PC-3 (cell line): Measurements from ENCODE around the gene TJAP1. TPM values are rescaled to one million over a fixed set of nuclear protein-coding genes. Genes with fewer than 3 reads are reported as not detected.
A peak's percentile ranks its signal among the peaks of the same experiment; 100 is the strongest.

ENCODE experiments used
- ATAC-seq: fragments of 200-7000 bp; cut with Tn5 transposase; 2 replicates; pipeline ENCODE4 v1.9.1; 2020; ENCODE audit warnings: mild to moderate bottlenecking, moderate library complexity
- BruUV-seq: library from RNA; stranded (reverse); fragments of 400-500 nt; replicated peaks from 2 replicates; lab custom pipeline; 2021; lab: Mats Ljungman, UMichigan
- CTCF ChIA-PET: fragments of 300-600 bp; sonication (Branson Sonifier 250); formaldehyde crosslinking; loops from one replicate; lab custom pipeline; 2022; ENCODE audit warnings: antibody characterized with exemption; lab: Charles Lee
- POLR2A ChIA-PET: fragments of 300-600 bp; sonication (Branson Sonifier 250); formaldehyde crosslinking; loops from one replicate; lab custom pipeline; 2022; ENCODE audit warnings: antibody characterized with exemption; ENCODE audit not compliant: unreplicated experiment; lab: Charles Lee
- DNase-seq: peaks from one replicate; pipeline ENCODE4 v3.0.0-alpha.2; 2015
- H2AFZ ChIP-seq: fragments of 300-600 bp; sonication (generic); 2 replicates; pipeline ENCODE4 v1.6.0; 2016; ENCODE audit warnings: antibody characterized with exemption, low read length
- H3F3A ChIP-seq: fragments of 300-600 bp; sonication (generic); one replicate; pipeline ENCODE4 v1.6.0; 2017; ENCODE audit warnings: antibody characterized with exemption, low read length, control low read depth, mild to moderate bottlenecking; ENCODE audit not compliant: unreplicated experiment
- H3K27ac ChIP-seq: fragments of 300-600 bp; sonication (generic); 2 replicates; pipeline ENCODE4 v1.5.1; 2016; ENCODE audit warnings: mild to moderate bottlenecking, low read length
- H3K27me3 ChIP-seq: fragments of 300-600 bp; sonication (generic); 2 replicates; pipeline ENCODE4 v1.6.1; 2016; ENCODE audit warnings: low read length, mixed read lengths
- H3K36me3 ChIP-seq: fragments of 300-600 bp; sonication (generic); 2 replicates; pipeline ENCODE4 v1.6.1; 2016; ENCODE audit warnings: low read depth, mixed run types, low read length, mixed read lengths
- H3K4me1 ChIP-seq: fragments of 300-600 bp; sonication (generic); 2 replicates; pipeline ENCODE4 v1.5.1; 2016; ENCODE audit warnings: low read length; ENCODE audit not compliant: insufficient read depth
- H3K4me2 ChIP-seq: fragments of 300-600 bp; sonication (generic); 2 replicates; pipeline ENCODE4 v1.6.0; 2016; ENCODE audit warnings: low read length
- H3K4me3 ChIP-seq: fragments of 300-600 bp; sonication (generic); 2 replicates; pipeline ENCODE4 v1.5.1; 2016; ENCODE audit warnings: mild to moderate bottlenecking, low read length, mixed read lengths
- H3K79me2 ChIP-seq: fragments of 300-600 bp; sonication (generic); 2 replicates; pipeline ENCODE4 v1.6.1; 2017; ENCODE audit warnings: low read length, mixed read lengths
- H3K9ac ChIP-seq: fragments of 300-600 bp; sonication (generic); 2 replicates; pipeline ENCODE4 v1.6.0; 2016; ENCODE audit warnings: mild to moderate bottlenecking, low read length
- H3K9me2 ChIP-seq: fragments of 300-600 bp; sonication (generic); replicated peaks from 2 replicates; pipeline ENCODE4 v1.6.1; 2016; ENCODE audit warnings: mixed run types, low read length, mixed read lengths
- H3K9me3 ChIP-seq: fragments of 300-600 bp; sonication (generic); 2 replicates; pipeline ENCODE4 v1.6.1; 2016; ENCODE audit warnings: low read length, mixed read lengths
- H4K20me1 ChIP-seq: fragments of 300-600 bp; sonication (generic); 2 replicates; pipeline ENCODE4 v1.6.1; 2016; ENCODE audit warnings: low read length, mixed read lengths
- EZH2 ChIP-seq: fragments of 300-600 bp; sonication (generic); IDR thresholded peaks from one replicate; pipeline ENCODE4 v1.6.1; 2017; ENCODE audit warnings: antibody characterized with exemption, mild to moderate bottlenecking, low read length; ENCODE audit not compliant: unreplicated experiment
- EZH2phosphoT487 ChIP-seq: fragments of 300-600 bp; sonication (generic); IDR thresholded peaks from 2 replicates; pipeline ENCODE4 v1.6.1; 2018; ENCODE audit warnings: mild to moderate bottlenecking, antibody characterized with exemption, low read length, borderline replicate concordance
- intact Hi-C: fragments of 100-400 bp; cut with micrococcal nuclease; formaldehyde crosslinking; loops from 2 replicates; pipeline ENCODE4 v1.9.0; 2023
- total RNA-seq: library from RNA; depleted of rRNA; stranded (reverse); fragments of >200 nt; gene quantifications from 2 replicates; pipeline ENCODE4 v1.2.3, GENCODE V29; 2014
- TF ChIP-seq, protein P1 (sequence below): fragments of 300-600 bp; sonication (generic); conservative IDR thresholded peaks from 2 replicates; pipeline ENCODE4 v1.5.1; 2017; ENCODE audit warnings: antibody characterized with exemption, low read depth, mild to moderate bottlenecking, low read length

The TJAP1 gene
- total RNA-seq, 1 experiment from 2014 or later: 28.5 TPM

DNA sequence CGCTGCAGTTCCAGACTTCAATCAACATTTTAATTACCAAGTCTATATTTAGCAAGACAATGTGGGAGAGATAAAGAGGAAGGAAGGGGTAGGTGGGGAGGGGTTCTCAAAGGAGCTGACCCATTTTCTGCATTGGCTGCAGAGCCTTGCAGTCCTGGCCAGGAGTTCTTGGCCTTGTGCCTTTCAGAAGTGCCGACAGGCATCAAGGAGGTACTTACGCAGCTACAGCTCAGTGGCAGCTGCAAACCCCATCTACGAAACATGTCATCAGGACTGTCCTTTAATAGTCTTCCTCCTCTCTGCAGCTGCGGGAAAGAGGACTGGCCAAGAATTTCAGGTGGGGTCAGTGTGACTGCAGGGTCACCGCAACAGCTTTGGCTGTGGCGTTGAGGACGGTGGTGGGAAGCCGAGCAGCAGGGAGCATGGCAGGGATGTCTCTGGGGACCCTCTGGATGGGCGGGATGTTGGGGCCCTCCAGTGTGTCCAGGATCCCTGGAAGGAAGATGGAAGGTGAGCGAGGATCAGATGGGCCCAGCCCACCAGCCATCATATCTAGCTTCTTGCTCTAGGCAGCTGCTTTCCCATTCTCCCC is 34.5 kb downstream of the TJAP1 start:
- ChIA-PET CTCF (no interaction called here), POLR2A (no interaction called here)
- no peaks in the 10 kb centered on the region for H3K27me3 ChIP-seq
- H3K27ac ChIP-seq: no peak overlapping the region
- no peaks in the 10 kb centered on the region; the same call in 1 of the 2 replicates for H4K20me1 ChIP-seq
- ATAC-seq: no peak
- no peak overlapping the region for H2AFZ ChIP-seq
- intact Hi-C loops: no loop called here
- H3K4me2 ChIP-seq: no peak overlapping the region
- TF ChIP-seq, protein P1, sequence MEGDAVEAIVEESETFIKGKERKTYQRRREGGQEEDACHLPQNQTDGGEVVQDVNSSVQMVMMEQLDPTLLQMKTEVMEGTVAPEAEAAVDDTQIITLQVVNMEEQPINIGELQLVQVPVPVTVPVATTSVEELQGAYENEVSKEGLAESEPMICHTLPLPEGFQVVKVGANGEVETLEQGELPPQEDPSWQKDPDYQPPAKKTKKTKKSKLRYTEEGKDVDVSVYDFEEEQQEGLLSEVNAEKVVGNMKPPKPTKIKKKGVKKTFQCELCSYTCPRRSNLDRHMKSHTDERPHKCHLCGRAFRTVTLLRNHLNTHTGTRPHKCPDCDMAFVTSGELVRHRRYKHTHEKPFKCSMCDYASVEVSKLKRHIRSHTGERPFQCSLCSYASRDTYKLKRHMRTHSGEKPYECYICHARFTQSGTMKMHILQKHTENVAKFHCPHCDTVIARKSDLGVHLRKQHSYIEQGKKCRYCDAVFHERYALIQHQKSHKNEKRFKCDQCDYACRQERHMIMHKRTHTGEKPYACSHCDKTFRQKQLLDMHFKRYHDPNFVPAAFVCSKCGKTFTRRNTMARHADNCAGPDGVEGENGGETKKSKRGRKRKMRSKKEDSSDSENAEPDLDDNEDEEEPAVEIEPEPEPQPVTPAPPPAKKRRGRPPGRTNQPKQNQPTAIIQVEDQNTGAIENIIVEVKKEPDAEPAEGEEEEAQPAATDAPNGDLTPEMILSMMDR: no peak
- TF ChIP-seq EZH2phosphoT487 (no peak), EZH2 (no peak)
- peaks cover 25% of the 10 kb centered on the region for H3K79me2 ChIP-seq
- peaks cover 18% of the 10 kb centered on the region for H3K4me1 ChIP-seq
- no TSS peak for BruUV-seq
- H3K9ac ChIP-seq: no peak overlapping the region
- DNase-seq: no peak
- H3K9me2 ChIP-seq: no peaks in the 10 kb centered on the region
- no peaks in the 10 kb centered on the region for H3K9me3 ChIP-seq
- no peak overlapping the region for H3K4me3 ChIP-seq
- peaks cover 5% of the 10 kb centered on the region for H3F3A ChIP-seq
- peaks cover 9% of the 10 kb centered on the region; the same call in 1 of the 2 replicates for H3K36me3 ChIP-seq

DNA sequence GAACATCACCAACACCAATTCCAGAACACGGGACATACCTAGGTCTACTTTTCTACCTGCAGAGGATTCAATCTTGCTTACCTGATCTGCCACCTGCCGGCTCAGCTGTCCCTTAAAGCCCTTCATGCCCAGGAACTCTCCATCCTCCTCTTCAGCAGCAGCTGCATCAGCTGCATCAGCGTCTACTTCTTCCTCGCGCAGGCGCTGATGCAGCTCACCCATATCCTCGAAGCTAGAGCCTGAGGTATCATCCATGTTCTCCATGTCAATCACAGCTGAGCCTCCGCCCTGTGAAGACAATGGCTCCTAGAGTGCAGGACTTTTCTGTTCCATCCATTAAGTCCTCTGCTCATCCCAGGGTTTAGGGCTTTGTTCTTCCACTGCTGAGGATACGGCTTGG is 38.4 kb downstream of the TJAP1 start:
- CTCF ChIA-PET: no interaction called here
- peaks cover 17% of the 10 kb centered on the region for H3K4me1 ChIP-seq
- intact Hi-C loops: no loop called here
- peaks cover 29% of the 10 kb centered on the region for H3K36me3 ChIP-seq
- peaks cover 5% of the 10 kb centered on the region for H3F3A ChIP-seq
- peaks cover 22% of the 10 kb centered on the region for H4K20me1 ChIP-seq
- H3K4me2 ChIP-seq: peak overlapping the region; percentile 86
- H3K79me2 ChIP-seq: peaks cover 59% of the 10 kb centered on the region
- no peak overlapping the region for H2AFZ ChIP-seq
- H3K9ac ChIP-seq: peak overlapping the region; percentile 99
- no TSS peak for BruUV-seq
- H3K9me2 ChIP-seq: no peaks in the 10 kb centered on the region
- POLR2A ChIA-PET: interaction anchor here (0.7 kb wide), 1 partner anchor 9 kb away, joined by 3 read pairs; no protein-coding TSS in a partner anchor
- DNase-seq (no peak), ATAC-seq (no peak)
- no peaks in the 10 kb centered on the region for H3K27me3 ChIP-seq
- H3K9me3 ChIP-seq: no peaks in the 10 kb centered on the region
- TF ChIP-seq EZH2 (no peak), EZH2phosphoT487 (no peak)
- TF ChIP-seq, protein P1: no peak
- H3K4me3 ChIP-seq: peak overlapping the region; percentile 98
- no peak overlapping the region for H3K27ac ChIP-seq

- CTCF ChIA-PET: interaction anchor here (0.6 kb wide), 1 partner anchor 147 kb away, joined by 3 read pairs; the partner anchor contains the start of gene ZNF318
- no peaks in the 10 kb centered on the region for H3K9me3 ChIP-seq
- no peaks in the 10 kb centered on the region for H3K27me3 ChIP-seq
- H3K9me2 ChIP-seq: no peaks in the 10 kb centered on the region
- POLR2A ChIA-PET: interaction anchor here (0.7 kb wide), 1 partner anchor 8 kb away, joined by 3 read pairs; no protein-coding TSS in a partner anchor
- BruUV-seq: TSS peak; percentile 62
- peak; percentile 23; the same call in 1 of the 2 replicates for ATAC-seq
- H2AFZ ChIP-seq: peak overlapping the region; percentile 74
- intact Hi-C loops: no loop called here
- TF ChIP-seq EZH2phosphoT487 (no peak), EZH2 (no peak)
- TF ChIP-seq, protein P1: no peak
- H3F3A ChIP-seq: peaks cover 4% of the 10 kb centered on the region
- H3K4me1 ChIP-seq: peaks cover 16% of the 10 kb centered on the region
- H3K9ac ChIP-seq: peak overlapping the region; percentile 99
- H3K79me2 ChIP-seq: peaks cover 59% of the 10 kb centered on the region
- peak overlapping the region; percentile 98 for H3K4me3 ChIP-seq
- peak overlapping the region; percentile 17 for H3K27ac ChIP-seq
- peaks cover 34% of the 10 kb centered on the region for H3K36me3 ChIP-seq
- DNase-seq: no peak
- H3K4me2 ChIP-seq: peak overlapping the region; percentile 86
- peaks cover 22% of the 10 kb centered on the region for H4K20me1 ChIP-seq
Observed at GRCh38 chr6:43516367-43516696, 39.0 kb downstream of the TJAP1 start.
